Esophagus squamous epithelium (tissue), 5 donors: ENCODE data around the gene SLC27A2. TPM values are rescaled to one million over a fixed set of nuclear protein-coding genes. Genes with fewer than 3 reads are reported as not detected.

Experiments
- DNase-seq: peaks from one replicate; lab custom pipeline; 2025; lab: John Stamatoyannopoulos, UW
- H3K27ac ChIP-seq, 4 donors: fragments of 200-600 bp; sonication (generic); one replicate each; pipeline ENCODE4 v1.5.1; 2016 to 2019; ENCODE audit warnings: mild to moderate bottlenecking in 1 of 4
- H3K27me3 ChIP-seq, 4 donors: fragments of 200-600 bp; sonication (generic); 1 replicate in 3 of 4; 2 replicates in 1 of 4; pipeline versions ENCODE4 v1.5.1 to v1.6.0; 2017 to 2021; ENCODE audit warnings: antibody characterized with exemption in 1 of 4
- H3K36me3 ChIP-seq, 3 donors: fragments of 200-600 bp; sonication (generic); one replicate each; pipeline ENCODE4 v1.5.1; 2016 to 2019
- H3K4me1 ChIP-seq, 3 donors: fragments of 200-600 bp; sonication (generic); one replicate each; pipeline ENCODE4 v1.5.1; 2017 to 2019
- H3K4me3 ChIP-seq, 4 donors: fragments of 200-600 bp; sonication (generic); 1 replicate in 3 of 4; 2 replicates in 1 of 4; pipeline ENCODE4 v1.5.1; 2016 to 2019; ENCODE audit warnings: mild to moderate bottlenecking in 2 of 4, moderate library complexity in 1 of 4
- H3K9me3 ChIP-seq, 3 donors: fragments of 200-600 bp; sonication (generic); one replicate each; pipeline ENCODE4 v1.5.1; 2016 to 2019
- POLR2A ChIP-seq, 4 donors: fragments of 450-650 bp; IDR thresholded peaks; one replicate each; pipeline ENCODE4 v1.6.1; 2017; ENCODE audit warnings: antibody characterized with exemption in 4 of 4, mild to moderate bottlenecking in 4 of 4, moderate library complexity in 3 of 4
- WGBS, 2 donors: methylation state at CpG; one replicate each; pipeline ENCODE4 v1.1.5; 2018; 5-methylcytosine and 5-hydroxymethylcytosine counted together
- intact Hi-C: fragments of 100-400 bp; cut with DNase I; formaldehyde crosslinking; loops from one replicate; pipeline ENCODE4 v1.15.0; 2022
- total RNA-seq, 4 donors: library from RNA; depleted of rRNA; stranded (reverse); fragments of >200 nt; gene quantifications; one replicate each; pipeline ENCODE4 v1.1.0, GENCODE V29; 2016
- TF ChIP-seq, protein P1 (sequence below), 6 experiments: fragments of 450-650 bp in 4 of 6; fragments of 200-600 bp in 2 of 6; sonication (generic) in 2 of 6; IDR thresholded peaks; one replicate each; pipeline ENCODE4 v1.5.1; 2016 to 2019; ENCODE audit warnings: antibody characterized with exemption in 6 of 6, mild to moderate bottlenecking in 4 of 6, moderate library complexity in 4 of 6
- donor health status: DM: yes; HTN: yes; CAD: no.

Gene SLC27A2
- total RNA-seq, 4 donors from 2014 or later: 2.2 to 9.4 (median 3.8) TPM

DNA sequence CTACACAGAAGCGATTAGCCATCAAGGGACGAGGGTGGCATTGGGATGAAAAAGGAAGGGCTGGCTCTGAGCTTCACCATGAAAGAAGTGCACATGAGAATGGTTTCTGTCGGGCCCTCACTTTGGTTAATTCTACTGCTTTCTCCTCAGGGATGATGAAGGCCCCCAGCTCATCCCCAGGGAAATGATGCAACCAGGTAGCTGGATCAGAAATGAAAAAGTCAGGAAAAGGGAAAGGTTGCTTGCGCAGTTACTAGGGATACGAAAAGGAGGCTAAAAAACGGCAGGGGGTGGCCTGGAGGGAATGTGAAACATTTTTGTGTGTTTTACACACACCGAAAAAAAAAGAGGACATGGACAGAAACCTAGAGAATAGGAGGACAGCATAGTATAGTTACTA lies 1.4 kb upstream of the SLC27A2 start:
- 62 to 68% methylated on average over 6 to 7 of the region's 7 CpGs for WGBS, 2 donors
- no peak overlapping the region for H3K27ac ChIP-seq
- H3K4me1 ChIP-seq: peaks cover 0 to 28% (median 4%) of the 10 kb centered on the region in 3 donors
- H3K4me3 ChIP-seq: no peak overlapping the region
- H3K9me3 ChIP-seq: no peaks in the 10 kb centered on the region
- TF ChIP-seq, protein P1, sequence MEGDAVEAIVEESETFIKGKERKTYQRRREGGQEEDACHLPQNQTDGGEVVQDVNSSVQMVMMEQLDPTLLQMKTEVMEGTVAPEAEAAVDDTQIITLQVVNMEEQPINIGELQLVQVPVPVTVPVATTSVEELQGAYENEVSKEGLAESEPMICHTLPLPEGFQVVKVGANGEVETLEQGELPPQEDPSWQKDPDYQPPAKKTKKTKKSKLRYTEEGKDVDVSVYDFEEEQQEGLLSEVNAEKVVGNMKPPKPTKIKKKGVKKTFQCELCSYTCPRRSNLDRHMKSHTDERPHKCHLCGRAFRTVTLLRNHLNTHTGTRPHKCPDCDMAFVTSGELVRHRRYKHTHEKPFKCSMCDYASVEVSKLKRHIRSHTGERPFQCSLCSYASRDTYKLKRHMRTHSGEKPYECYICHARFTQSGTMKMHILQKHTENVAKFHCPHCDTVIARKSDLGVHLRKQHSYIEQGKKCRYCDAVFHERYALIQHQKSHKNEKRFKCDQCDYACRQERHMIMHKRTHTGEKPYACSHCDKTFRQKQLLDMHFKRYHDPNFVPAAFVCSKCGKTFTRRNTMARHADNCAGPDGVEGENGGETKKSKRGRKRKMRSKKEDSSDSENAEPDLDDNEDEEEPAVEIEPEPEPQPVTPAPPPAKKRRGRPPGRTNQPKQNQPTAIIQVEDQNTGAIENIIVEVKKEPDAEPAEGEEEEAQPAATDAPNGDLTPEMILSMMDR (IDR thresholded peaks at IDR 0.05): no peak
- no peak for TF ChIP-seq POLR2A (IDR thresholded peaks at IDR 0.05)
- DNase-seq: no peak
- intact Hi-C loops: no loop called here
- no peaks in the 10 kb centered on the region for H3K36me3 ChIP-seq
- peaks cover 0 to 41% (median 0%) of the 10 kb centered on the region in 4 donors for H3K27me3 ChIP-seq

DNA sequence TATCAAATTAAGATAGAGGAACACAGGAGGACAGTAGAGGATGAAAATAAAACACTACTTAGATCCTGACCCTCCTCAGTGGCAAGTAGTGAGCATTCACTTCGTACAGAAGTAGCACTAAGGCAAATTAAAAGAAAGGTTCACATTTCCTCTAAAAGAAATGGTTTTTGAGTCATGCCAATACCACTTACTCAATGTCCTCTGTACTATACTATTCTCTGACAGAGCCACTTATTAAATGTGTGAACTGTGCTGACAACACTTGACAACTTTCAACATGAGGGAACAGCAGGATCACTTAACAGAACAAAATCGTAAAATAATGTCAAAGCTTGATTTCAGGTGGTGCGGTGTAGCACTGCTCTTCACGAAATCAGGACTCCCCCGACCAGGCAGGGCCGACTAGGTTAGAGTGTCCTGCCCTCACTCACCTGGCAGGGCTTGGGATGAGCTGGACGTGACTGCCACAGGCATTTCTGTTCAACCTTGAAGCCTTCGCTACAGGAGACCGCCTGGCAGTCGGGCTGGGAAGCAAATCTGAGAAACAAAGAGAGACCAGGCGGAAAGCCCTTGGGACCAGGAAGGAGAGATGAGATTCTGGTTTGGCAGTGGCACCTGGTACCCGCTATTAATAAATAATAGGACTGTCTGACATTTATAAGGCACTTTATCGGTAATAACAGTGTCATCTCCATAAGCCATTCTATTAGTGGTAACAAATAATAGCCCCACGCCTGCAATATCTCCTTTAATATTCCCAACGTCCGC lies 611 bp upstream of the SLC27A2 start:
- Histone ChIP-seq H3K9me3 (no peaks in the 10 kb centered on the region), H3K27me3 (peaks cover 0 to 41% (median 0%) of the 10 kb centered on the region in 4 donors), H3K4me3 (peak overlapping the region; percentile 53 to 74 (median 66)), H3K4me1 (peaks cover 0 to 28% (median 4%) of the 10 kb centered on the region in 3 donors), H3K27ac (no peak overlapping the region), H3K36me3 (no peaks in the 10 kb centered on the region)
- no peak for DNase-seq
- 34 to 60% methylated on average over 14 to 15 of the region's 16 CpGs for WGBS, 2 donors
- TF ChIP-seq, protein P1 (IDR thresholded peaks at IDR 0.05): no peak
- no peak for TF ChIP-seq POLR2A (IDR thresholded peaks at IDR 0.05)
- intact Hi-C loops: no loop called here

DNA sequence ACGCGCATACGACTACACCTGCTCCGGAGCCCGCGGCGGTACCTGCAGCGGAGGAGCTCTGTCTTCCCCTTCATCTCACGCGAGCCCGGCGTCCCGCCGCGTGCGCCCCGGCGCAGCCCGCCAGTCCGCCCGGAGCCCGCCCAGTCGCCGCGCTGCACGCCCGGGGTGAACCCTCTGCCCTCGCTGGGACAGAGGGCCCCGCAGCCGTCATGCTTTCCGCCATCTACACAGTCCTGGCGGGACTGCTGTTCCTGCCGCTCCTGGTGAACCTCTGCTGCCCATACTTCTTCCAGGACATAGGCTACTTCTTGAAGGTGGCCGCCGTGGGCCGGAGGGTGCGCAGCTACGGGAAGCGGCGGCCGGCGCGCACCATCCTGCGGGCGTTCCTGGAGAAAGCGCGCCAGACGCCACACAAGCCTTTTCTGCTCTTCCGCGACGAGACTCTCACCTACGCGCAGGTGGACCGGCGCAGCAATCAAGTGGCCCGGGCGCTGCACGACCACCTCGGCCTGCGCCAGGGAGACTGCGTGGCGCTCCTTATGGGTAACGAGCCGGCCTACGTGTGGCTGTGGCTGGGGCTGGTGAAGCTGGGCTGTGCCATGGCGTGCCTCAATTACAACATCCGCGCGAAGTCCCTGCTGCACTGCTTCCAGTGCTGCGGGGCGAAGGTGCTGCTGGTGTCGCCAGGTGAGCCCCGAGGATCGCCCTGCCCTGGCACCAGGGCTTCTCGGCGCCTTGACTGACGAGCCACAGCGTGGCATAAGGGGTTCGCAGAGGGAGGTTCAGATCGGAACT lies 420 bp downstream of the SLC27A2 start:
- H3K27me3 ChIP-seq: peaks cover 0 to 41% (median 0%) of the 10 kb centered on the region in 4 donors
- H3K4me1 ChIP-seq: peaks cover 0 to 28% (median 4%) of the 10 kb centered on the region in 3 donors
- H3K4me3 ChIP-seq: peak overlapping the region; percentile 53 to 74 (median 66)
- no peak for DNase-seq
- H3K36me3 ChIP-seq: no peaks in the 10 kb centered on the region
- no peaks in the 10 kb centered on the region for H3K9me3 ChIP-seq
- intact Hi-C loops: no loop called here
- no peak overlapping the region for H3K27ac ChIP-seq
- TF ChIP-seq, protein P1 (IDR thresholded peaks at IDR 0.05): peak in 1 of 6 experiments; percentile 1
- no peak for TF ChIP-seq POLR2A (IDR thresholded peaks at IDR 0.05)
- WGBS, 2 donors: 8 to 9% methylated on average over 3 to 5 of the region's 80 CpGs

DNA sequence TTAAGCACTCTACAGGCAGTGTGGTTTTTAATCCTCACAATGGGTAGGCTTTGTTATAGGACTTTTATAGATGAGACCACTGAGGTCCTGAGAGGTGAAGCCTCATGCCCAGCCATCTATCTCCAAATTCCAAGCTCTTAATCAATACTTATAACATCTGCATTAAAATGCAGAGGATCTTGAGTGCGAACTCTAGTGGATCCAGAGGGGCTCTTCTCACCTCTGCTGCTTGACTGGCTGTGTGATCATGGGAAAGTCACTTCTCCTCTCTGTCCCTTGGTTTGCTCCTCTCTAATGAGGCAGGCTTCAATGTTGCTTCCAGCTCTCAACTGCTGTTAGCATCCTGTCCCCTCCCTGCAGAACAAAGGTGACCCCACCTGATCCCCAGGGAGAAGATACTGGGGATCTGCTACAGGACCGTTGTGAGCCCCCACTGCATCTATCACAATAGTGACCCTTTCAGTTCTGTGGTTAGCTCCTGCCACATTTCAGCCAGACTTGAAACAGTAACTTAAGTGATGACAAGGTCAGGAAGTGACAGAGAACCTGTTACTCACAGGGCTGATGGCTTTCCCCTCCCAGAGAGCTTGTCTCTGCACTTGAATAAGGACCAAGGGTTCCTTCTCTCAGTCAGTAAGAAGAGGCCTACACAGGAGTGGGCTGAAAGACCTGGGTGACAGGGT lies 1.3 kb downstream of the SLC27A2 start:
- no peak for DNase-seq
- no peaks in the 10 kb centered on the region for H3K36me3 ChIP-seq
- peak overlapping the region in 3 of 4 donors; percentile 66 to 74 (median 67) for H3K4me3 ChIP-seq
- WGBS, 2 donors: 77 to 80% methylated on average over 2 of the region's 2 CpGs
- no peak overlapping the region for H3K27ac ChIP-seq
- TF ChIP-seq, protein P1 (IDR thresholded peaks at IDR 0.05): no peak
- TF ChIP-seq POLR2A (IDR thresholded peaks at IDR 0.05): no peak
- H3K27me3 ChIP-seq: peaks cover 0 to 41% (median 0%) of the 10 kb centered on the region in 4 donors
- intact Hi-C loops: no loop called here
- peaks cover 0 to 28% (median 4%) of the 10 kb centered on the region in 3 donors for H3K4me1 ChIP-seq
- no peaks in the 10 kb centered on the region for H3K9me3 ChIP-seq
